HepG2 (cell line): ENCODE measurements around the gene NR3C2. TPM values are rescaled to one million over a fixed set of nuclear protein-coding genes. Genes with fewer than 3 reads are reported as not detected.

Source experiments
- ATAC-seq: fragments of 200-7000 bp; cut with Tn5 transposase; 3 replicates; pipeline ENCODE4 v1.9.1; 2020; ENCODE audit warnings: mild to moderate bottlenecking, moderate library complexity
- BruUV-seq: library from RNA; stranded (reverse); fragments of 400-500 nt; replicated peaks from 2 replicates; lab custom pipeline; 2021; lab: Mats Ljungman, UMichigan
- CTCF ChIA-PET: fragments of 300-600 bp; formaldehyde crosslinking; extraction: SDS; loops from one replicate; lab custom pipeline; 2021; ENCODE audit warnings: low total read pairs, inconsistent platforms, low intra/inter-chr PET ratio; lab: Yijun Ruan, JAX
- POLR2A ChIA-PET: fragments of 350-600 bp; sonication (Branson Sonifier 250); formaldehyde crosslinking; loops from one replicate; lab custom pipeline; 2020; ENCODE audit warnings: antibody characterized with exemption, inconsistent platforms; lab: Yijun Ruan, JAX
- DNase-seq: peaks from one replicate; pipeline ENCODE4 v3.0.0-alpha.2; 2015; ENCODE audit warnings: low spot score
- FAIRE-seq: peaks from 3 replicates; lab custom pipeline; 2011; peaks lifted over from hg19 to GRCh38; lab: Jason Lieb, UNC
- H2AFZ ChIP-seq: one replicate; pipeline ENCODE4 v1.6.1; 2011; ENCODE audit warnings: low read length, inconsistent platforms
- H3K27ac ChIP-seq: fragments of 300-600 bp; 3 replicates; pipeline ENCODE4 v1.8.0; 2011; ENCODE audit warnings: mixed run types, mild to moderate bottlenecking, mixed read lengths, low read length, inconsistent platforms; ENCODE audit not compliant: insufficient read depth; ENCODE audit errors: extremely low read length
- H3K27me3 ChIP-seq, 2 experiments: fragments of 200-600 bp in 1 of 2; 2 replicates in 1 of 2; 3 replicates in 1 of 2; pipeline versions ENCODE4 v1.6.0 to v1.8.0; 2011; ENCODE audit warnings: low read length in 2 of 2, mild to moderate bottlenecking in 2 of 2, moderate library complexity in 2 of 2, inconsistent platforms in 1 of 2; ENCODE audit not compliant: insufficient read depth in 2 of 2, control insufficient read depth in 1 of 2
- H3K36me3 ChIP-seq, 2 experiments: fragments of 200-600 bp in 1 of 2; replicated peaks in 1 of 2; 2 replicates in 1 of 2; 3 replicates in 1 of 2; pipeline versions ENCODE4 v1.5.1 to v1.8.0; 2011; ENCODE audit warnings: low read length in 2 of 2, inconsistent platforms in 1 of 2; ENCODE audit not compliant: insufficient read depth in 2 of 2, control insufficient read depth in 1 of 2
- H3K4me1 ChIP-seq: 2 replicates; pipeline ENCODE4 v1.5.1; 2012; ENCODE audit warnings: low read length, inconsistent platforms; ENCODE audit not compliant: insufficient read depth
- H3K4me2 ChIP-seq: 2 replicates; pipeline ENCODE4 v1.6.0; 2011; ENCODE audit warnings: low read depth, low read length, inconsistent platforms
- H3K4me3 ChIP-seq, 3 experiments: fragments of 200-600 bp in 1 of 3; sonication (generic), shearing (Covaris generic) in 1 of 3; replicated peaks in 1 of 3; 2 replicates each; pipeline ENCODE4 v1.5.1; 2011 to 2016; ENCODE audit warnings: low read length in 3 of 3, inconsistent platforms in 2 of 3, low read depth in 2 of 3, mild to moderate bottlenecking in 2 of 3, control low read depth in 1 of 3, mixed read lengths in 1 of 3; ENCODE audit not compliant: insufficient read depth in 1 of 3
- H3K79me2 ChIP-seq: one replicate; pipeline ENCODE4 v1.6.1; 2011; ENCODE audit warnings: low read length, inconsistent platforms; ENCODE audit not compliant: insufficient read depth
- H3K9ac ChIP-seq: 2 replicates; pipeline ENCODE4 v1.6.0; 2011; ENCODE audit warnings: mild to moderate bottlenecking, low read depth, low read length, inconsistent platforms; ENCODE audit not compliant: insufficient read depth
- H3K9me3 ChIP-seq: 2 replicates; pipeline ENCODE4 v1.5.1; 2012; ENCODE audit warnings: mild to moderate bottlenecking, low read length
- H4K20me1 ChIP-seq: 2 replicates; pipeline ENCODE4 v1.6.0; 2011; ENCODE audit warnings: inconsistent platforms, mild to moderate bottlenecking, low read length, moderate library complexity; ENCODE audit not compliant: insufficient read depth
- DMTF1 ChIP-seq: sonication (generic); formaldehyde crosslinking; IDR thresholded peaks from 2 replicates; pipeline ENCODE4 v1.4.0; 2020; ENCODE audit warnings: mild to moderate bottlenecking, missing genetic modification reagents
- HNRNPUL1 ChIP-seq: fragments of 200-400 bp; formaldehyde crosslinking; IDR thresholded peaks from 2 replicates; pipeline ENCODE4 v1.6.1; 2017; ENCODE audit warnings: low read depth, mild to moderate bottlenecking, low read length, moderate library complexity
- HOMEZ ChIP-seq: IDR thresholded peaks from 2 replicates; pipeline ENCODE4 v1.6.1; 2016; ENCODE audit warnings: low read depth
- KDM6A ChIP-seq: IDR thresholded peaks from 2 replicates; pipeline ENCODE4 v1.6.1; 2016; ENCODE audit warnings: low read depth
- TSC22D2 ChIP-seq: sonication (generic); formaldehyde crosslinking; IDR thresholded peaks from 2 replicates; pipeline ENCODE4 v1.5.1; 2020; ENCODE audit warnings: missing genetic modification reagents, mild to moderate bottlenecking, borderline replicate concordance
- ZNF614 ChIP-seq: IDR thresholded peaks from 2 replicates; pipeline ENCODE4 v1.6.1; 2018; ENCODE audit warnings: missing biosample characterization, missing genetic modification reagents, inconsistent platforms, borderline replicate concordance
- WGBS: methylation state at CpG from one replicate; pipeline ENCODE4 v1.1.6; 2017; ENCODE audit warnings: low lambda C conversion rate; 5-methylcytosine and 5-hydroxymethylcytosine counted together
- in situ Hi-C: cut with HindIII; loops from 2 replicates; pipeline ENCODE4 v1.10.0; 2017; ENCODE audit warnings: low pct_unique_long_range_greater_than_20kb; ENCODE audit not compliant: extremely low pct_ligation_motif_present
- intact Hi-C: fragments of 100-400 bp; cut with micrococcal nuclease; formaldehyde crosslinking; loops from one replicate; pipeline ENCODE4 v1.10.0; 2022; ENCODE audit not compliant: unreplicated experiment
- polyA plus RNA-seq, 8 experiments: library from polyadenylated mRNA; depleted of rRNA in 3 of 8; stranded (reverse) in 7 of 8; unstranded in 1 of 8; fragments of >200 nt; fragmentation: Illumina TruSeq in 4 of 8; extraction: Trizol in 4 of 8; gene quantifications; 2 replicates each; pipeline versions ENCODE4 v1.2.1 to v1.2.3, GENCODE V29; 2011 to 2016; ENCODE audit warnings: low read depth in 4 of 8, missing spikeins in 1 of 8, mixed read lengths in 1 of 8; ENCODE audit not compliant: insufficient read depth in 1 of 8
- total RNA-seq, 5 experiments: library from RNA; depleted of rRNA; stranded (reverse); fragments of >200 nt; fragmentation: Illumina TruSeq; extraction: Trizol; gene quantifications; 2 replicates each; pipeline ENCODE4 v1.2.3, GENCODE V29; 2016; ENCODE audit warnings: low read depth in 1 of 5

The NR3C2 gene
- total and polyA plus RNA-seq, 2 of the 13 experiments (the other 11 are each of a cell fraction or from before 2014, with no cell fraction given), result 0.26 to 0.46 TPM

- no peaks in the 10 kb centered on the region for H3K79me2 ChIP-seq
- in situ Hi-C loops, result no loop called here
- no peak overlapping the region for H3K27ac ChIP-seq
- no peak for ATAC-seq
- no TSS peak for BruUV-seq
- no peaks in the 10 kb centered on the region for H4K20me1 ChIP-seq
- H3K36me3 ChIP-seq, result no peaks in the 10 kb centered on the region
- FAIRE-seq, result no peak
- CTCF ChIA-PET, result no interaction called here
- no peak overlapping the region for H3K4me3 ChIP-seq
- H3K4me1 ChIP-seq, result no peaks in the 10 kb centered on the region
- intact Hi-C loops, result no loop called here
- no peak for DNase-seq
- H2AFZ ChIP-seq, result no peak overlapping the region
- H3K9ac ChIP-seq, result no peak overlapping the region
- WGBS, result 47% methylated on average over 11 of the region's 17 CpGs
- no peaks in the 10 kb centered on the region for H3K27me3 ChIP-seq
- no peak for TF ChIP-seq DMTF1 (CRISPR knock-in tag)
- no peak for TF ChIP-seq KDM6A (CRISPR knock-in tag)
- no peak for TF ChIP-seq TSC22D2 (CRISPR knock-in tag)
- TF ChIP-seq, all 625 proteins: peak for 0
- Histone ChIP-seq H3K9me3 (no peaks in the 10 kb centered on the region), H3K4me2 (no peak overlapping the region)
- POLR2A ChIA-PET, result no interaction called here
These were observed 351.4 kb downstream of the NR3C2 start for GRCh38 chr4:148090503-148091476.

GRCh38 chr4:148090029-148090428, 352.2 kb downstream of the NR3C2 start:
- Histone ChIP-seq H3K4me3 (no peak overlapping the region), H3K36me3 (no peaks in the 10 kb centered on the region), H4K20me1 (no peaks in the 10 kb centered on the region), H2AFZ (no peak overlapping the region), H3K9ac (no peak overlapping the region), H3K27ac (no peak overlapping the region), H3K4me1 (no peaks in the 10 kb centered on the region), H3K27me3 (no peaks in the 10 kb centered on the region), H3K4me2 (no peak overlapping the region), H3K79me2 (no peaks in the 10 kb centered on the region), H3K9me3 (no peaks in the 10 kb centered on the region)
- WGBS, result 41% methylated on average over 6 of the region's 6 CpGs
- DNase-seq, result no peak
- ChIA-PET POLR2A (no interaction called here), CTCF (no interaction called here)
- no peak for FAIRE-seq
- BruUV-seq, result no TSS peak
- intact Hi-C loops (no loop called here), in situ Hi-C loops (no loop called here)
- no peak for TF ChIP-seq HNRNPUL1
- no peak for TF ChIP-seq ZNF614 (CRISPR knock-in tag)
- TF ChIP-seq HOMEZ (CRISPR knock-in tag), result no peak
- no peak for TF ChIP-seq TSC22D2 (CRISPR knock-in tag)
- ATAC-seq, result no peak
